ENCODE measurements around the gene LRRC25. TPM values are rescaled to one million over a fixed set of nuclear protein-coding genes. Genes with fewer than 3 reads are reported as not detected.

Gene LRRC25
- total RNA-seq, 4 donors from 2014 or later: 3.3 to 4.9 (median 4.1) TPM; not detected in 1

- in situ Hi-C loops (cut with MboI; ENCODE audit: low pct_ligation_motif_present in 1 of 4, low pct_unique_long_range_greater_than_20kb in 1 of 4, low sequenced_read_pairs in 3 of 4) (loop anchor here in 1 of 4 donors (10.0 to 25.0 kb wide), 2 partner anchors 47 to 136 kb away; partner anchors contain the start of genes LRRC25 and RAB3A), intact Hi-C loops (cut with DNase I; ENCODE audit: low total_unique reads) (no loop called here)
- no peak overlapping the region for H3K27ac ChIP-seq
- H3K36me3 ChIP-seq: peaks cover 0 to 7% (median 0%) of the 10 kb centered on the region in 4 donors
- no peak overlapping the region for H3K4me3 ChIP-seq
- TF ChIP-seq POLR2A (IDR thresholded peaks at IDR 0.05) (no peak), POLR2AphosphoS5 (IDR thresholded peaks at IDR 0.05) (no peak), CTCF (IDR thresholded peaks at IDR 0.05) (no peak), EP300 (IDR thresholded peaks at IDR 0.05; ENCODE audit: low read depth) (no peak)
- DNase-seq: no peak
- H3K27me3 ChIP-seq: no peaks in the 10 kb centered on the region
- 88 to 92% methylated on average over 11 to 17 of the region's 17 CpGs for WGBS, 2 donors (ENCODE audit: low coverage in 1 of 2)
- H3K9me3 ChIP-seq: no peaks in the 10 kb centered on the region
- H3K4me1 ChIP-seq: peaks cover 0 to 32% (median 18%) of the 10 kb centered on the region in 4 donors
Measured at GRCh38 chr19:18348171-18348570, 49.3 kb downstream of the LRRC25 start.

DNA sequence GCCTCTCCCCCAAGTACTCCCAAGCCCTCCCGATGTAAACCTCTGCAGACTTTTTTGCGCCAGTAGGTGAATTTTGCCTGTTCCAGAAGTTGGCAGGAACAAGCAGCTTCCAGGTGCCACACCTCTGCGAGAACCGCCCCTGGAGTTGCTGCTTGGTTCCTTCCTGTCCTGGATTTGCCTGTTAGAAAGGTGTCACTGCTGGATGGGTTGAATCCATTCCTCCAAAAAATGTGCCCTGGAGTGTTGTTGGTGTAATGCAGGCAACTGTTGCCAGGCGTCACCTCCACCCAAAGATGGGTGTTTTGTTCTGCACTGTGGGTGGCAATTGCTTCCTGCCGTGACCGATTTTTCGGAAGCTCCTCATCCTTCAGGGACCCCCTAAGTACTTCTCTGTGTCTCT, 51.3 kb downstream of the LRRC25 start:
- peaks cover 0 to 7% (median 0%) of the 10 kb centered on the region in 4 donors for H3K36me3 ChIP-seq
- in situ Hi-C loops (cut with MboI; ENCODE audit: low pct_ligation_motif_present in 1 of 4, low pct_unique_long_range_greater_than_20kb in 1 of 4, low sequenced_read_pairs in 3 of 4): loop anchor here in 1 of 4 donors (10.0 to 25.0 kb wide), 2 partner anchors 49 to 134 kb away; partner anchors contain the start of genes LRRC25 and RAB3A
- DNase-seq: peak; percentile 52
- no peak for TF ChIP-seq POLR2A (IDR thresholded peaks at IDR 0.05)
- peak in 1 of 5 experiments; percentile 38 for TF ChIP-seq CTCF (IDR thresholded peaks at IDR 0.05)
- no peaks in the 10 kb centered on the region for H3K9me3 ChIP-seq
- intact Hi-C loops (cut with DNase I; ENCODE audit: low total_unique reads): no loop called here
- H3K4me3 ChIP-seq: no peak overlapping the region
- H3K27me3 ChIP-seq: no peaks in the 10 kb centered on the region
- peaks cover 0 to 50% (median 24%) of the 10 kb centered on the region in 4 donors for H3K4me1 ChIP-seq
- WGBS, 2 donors (ENCODE audit: low coverage in 1 of 2): 60 to 63% methylated on average over 2 to 8 of the region's 8 CpGs
- peak overlapping the region in 2 of 4 donors; percentile 18 to 33 for H3K27ac ChIP-seq

GRCh38 chr19:18345296-18345695, 52.1 kb downstream of the LRRC25 start:
- no peak for DNase-seq
- no peak overlapping the region for H3K4me3 ChIP-seq
- TF ChIP-seq POLR2AphosphoS5 (IDR thresholded peaks at IDR 0.05) (no peak), POLR2A (IDR thresholded peaks at IDR 0.05) (no peak), CTCF (IDR thresholded peaks at IDR 0.05) (no peak), EP300 (IDR thresholded peaks at IDR 0.05; ENCODE audit: low read depth) (no peak)
- in situ Hi-C loops (cut with MboI; ENCODE audit: low pct_ligation_motif_present in 1 of 4, low pct_unique_long_range_greater_than_20kb in 1 of 4, low sequenced_read_pairs in 3 of 4) (loop anchor here in 1 of 4 donors (10.0 to 25.0 kb wide), 2 partner anchors 50 to 133 kb away; partner anchors contain the start of genes LRRC25 and RAB3A), intact Hi-C loops (cut with DNase I; ENCODE audit: low total_unique reads) (no loop called here)
- 89 to 93% methylated on average over 3 to 6 of the region's 6 CpGs for WGBS, 2 donors (ENCODE audit: low coverage in 1 of 2)
- H3K4me1 ChIP-seq: peaks cover 0 to 51% (median 25%) of the 10 kb centered on the region in 4 donors
- H3K27ac ChIP-seq: peak overlapping the region in 3 of 4 donors; percentile 60 to 67 (median 60)
- H3K27me3 ChIP-seq: no peaks in the 10 kb centered on the region
- H3K36me3 ChIP-seq: peaks cover 0 to under 1% (median 0%) of the 10 kb centered on the region in 4 donors
- H3K9me3 ChIP-seq: no peaks in the 10 kb centered on the region

- intact Hi-C loops (cut with DNase I; ENCODE audit: low total_unique reads) (no loop called here), in situ Hi-C loops (cut with MboI; ENCODE audit: low pct_ligation_motif_present in 1 of 4, low pct_unique_long_range_greater_than_20kb in 1 of 4, low sequenced_read_pairs in 3 of 4) (loop anchor here in 2 of 4 donors (5.0 to 25.0 kb wide), 3 partner anchors 50 to 132 kb away; partner anchors contain the start of genes LRRC25 (in 1 of the 2) and RAB3A (in 1 of the 2))
- peak overlapping the region; percentile 59 to 67 (median 60) for H3K27ac ChIP-seq
Measured at GRCh38 chr19:18344582-18344950, 52.9 kb downstream of the LRRC25 start.

More at GRCh38 chr19:18344582-18344950, 52.9 kb downstream of the LRRC25 start:
- Histone ChIP-seq H3K4me1 (peaks cover 0 to 54% (median 28%) of the 10 kb centered on the region in 4 donors), H3K36me3 (no peaks in the 10 kb centered on the region), H3K4me3 (no peak overlapping the region), H3K9me3 (no peaks in the 10 kb centered on the region), H3K27me3 (no peaks in the 10 kb centered on the region)
- 52 to 61% methylated on average over 12 to 13 of the region's 13 CpGs for WGBS, 2 donors (ENCODE audit: low coverage in 1 of 2)
- TF ChIP-seq POLR2AphosphoS5 (IDR thresholded peaks at IDR 0.05): no peak
- no peak for TF ChIP-seq CTCF (IDR thresholded peaks at IDR 0.05)
- no peak for TF ChIP-seq EP300 (IDR thresholded peaks at IDR 0.05; ENCODE audit: low read depth)
- TF ChIP-seq POLR2A (IDR thresholded peaks at IDR 0.05): no peak
- no peak for DNase-seq
